ENCODE results near the gene PLXNC1.

PLXNC1 gene

DNA sequence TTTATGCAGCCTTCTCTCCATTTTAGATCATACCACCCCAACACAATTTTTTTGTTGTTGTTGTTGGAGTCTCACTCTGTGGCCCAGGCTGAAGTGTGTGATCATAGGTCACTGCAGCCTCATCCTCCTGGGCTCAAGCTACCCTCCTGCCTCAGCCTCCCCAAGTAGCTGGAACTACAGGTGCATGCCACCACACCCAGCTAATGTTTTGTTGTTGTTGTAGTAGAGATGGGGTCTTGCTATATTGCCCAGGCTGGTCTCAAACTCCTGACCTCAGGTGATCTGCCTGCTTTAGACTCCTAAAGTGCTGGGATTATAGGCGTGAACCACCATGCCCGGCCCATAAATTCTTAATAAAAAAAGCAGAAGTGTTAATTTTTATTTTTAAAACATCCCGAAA lies 111.6 kb downstream of the PLXNC1 start:
- Histone ChIP-seq H3K27me3 (ENCODE audit: insufficient read depth, low read depth, severe bottlenecking) (no peaks in the 10 kb centered on the region), H3K36me3 (no peaks in the 10 kb centered on the region), H3K9me3 (ENCODE audit: severe bottlenecking) (no peaks in the 10 kb centered on the region), H3K4me3 (ENCODE audit: low read depth, low read length) (no peak overlapping the region), H3K27ac (no peak overlapping the region)
- DNase-seq: no peak
- TF ChIP-seq, protein P1, sequence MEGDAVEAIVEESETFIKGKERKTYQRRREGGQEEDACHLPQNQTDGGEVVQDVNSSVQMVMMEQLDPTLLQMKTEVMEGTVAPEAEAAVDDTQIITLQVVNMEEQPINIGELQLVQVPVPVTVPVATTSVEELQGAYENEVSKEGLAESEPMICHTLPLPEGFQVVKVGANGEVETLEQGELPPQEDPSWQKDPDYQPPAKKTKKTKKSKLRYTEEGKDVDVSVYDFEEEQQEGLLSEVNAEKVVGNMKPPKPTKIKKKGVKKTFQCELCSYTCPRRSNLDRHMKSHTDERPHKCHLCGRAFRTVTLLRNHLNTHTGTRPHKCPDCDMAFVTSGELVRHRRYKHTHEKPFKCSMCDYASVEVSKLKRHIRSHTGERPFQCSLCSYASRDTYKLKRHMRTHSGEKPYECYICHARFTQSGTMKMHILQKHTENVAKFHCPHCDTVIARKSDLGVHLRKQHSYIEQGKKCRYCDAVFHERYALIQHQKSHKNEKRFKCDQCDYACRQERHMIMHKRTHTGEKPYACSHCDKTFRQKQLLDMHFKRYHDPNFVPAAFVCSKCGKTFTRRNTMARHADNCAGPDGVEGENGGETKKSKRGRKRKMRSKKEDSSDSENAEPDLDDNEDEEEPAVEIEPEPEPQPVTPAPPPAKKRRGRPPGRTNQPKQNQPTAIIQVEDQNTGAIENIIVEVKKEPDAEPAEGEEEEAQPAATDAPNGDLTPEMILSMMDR (IDR thresholded peaks at IDR 0.05; ENCODE audit: low read depth, low read length): no peak

DNA sequence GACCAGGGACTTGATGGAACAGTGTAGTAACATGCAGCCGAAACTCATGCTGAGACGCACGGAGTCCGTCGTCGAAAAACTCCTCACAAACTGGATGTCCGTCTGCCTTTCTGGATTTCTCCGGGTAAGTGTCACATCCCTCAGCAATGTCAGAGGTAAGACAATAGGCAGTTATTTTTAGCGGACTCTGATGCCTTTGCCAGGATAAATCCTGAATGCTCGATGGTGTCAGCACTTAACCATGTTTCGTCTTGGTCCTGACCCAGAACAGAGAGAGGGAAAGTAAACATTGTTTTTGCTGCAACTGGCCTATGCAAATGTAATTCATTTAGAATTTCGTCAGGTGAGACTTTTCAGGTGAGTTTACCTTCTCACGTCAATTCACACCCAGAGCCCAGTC lies 112.3 kb downstream of the PLXNC1 start:
- Histone ChIP-seq H3K4me3 (ENCODE audit: low read depth, low read length) (no peak overlapping the region), H3K27me3 (ENCODE audit: insufficient read depth, low read depth, severe bottlenecking) (no peaks in the 10 kb centered on the region), H3K36me3 (no peaks in the 10 kb centered on the region), H3K9me3 (ENCODE audit: severe bottlenecking) (no peaks in the 10 kb centered on the region), H3K27ac (no peak overlapping the region)
- TF ChIP-seq, protein P1 (IDR thresholded peaks at IDR 0.05; ENCODE audit: low read depth, low read length): no peak
- DNase-seq: no peak

DNA sequence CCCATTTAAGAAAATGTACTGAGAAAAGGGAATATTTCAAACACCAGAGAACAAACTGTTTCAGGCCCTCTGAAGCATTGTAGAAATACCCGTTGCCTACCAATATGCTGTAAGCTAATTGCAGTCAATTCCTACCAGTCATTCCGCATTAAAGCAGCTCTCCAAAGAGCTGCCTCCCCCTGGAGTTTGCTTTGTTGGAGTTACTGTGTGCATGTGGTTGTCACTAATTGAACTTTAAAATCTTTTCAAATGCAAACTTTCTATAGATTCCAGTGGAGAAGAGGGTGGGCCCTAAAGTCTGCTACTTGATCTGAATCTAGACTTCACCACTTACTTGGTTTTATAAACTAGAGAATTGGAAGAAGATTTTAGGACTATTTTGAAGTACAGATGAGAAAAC lies 112.7 kb downstream of the PLXNC1 start:
- DNase-seq: no peak
- TF ChIP-seq, protein P1 (IDR thresholded peaks at IDR 0.05; ENCODE audit: low read depth, low read length): no peak

DNA sequence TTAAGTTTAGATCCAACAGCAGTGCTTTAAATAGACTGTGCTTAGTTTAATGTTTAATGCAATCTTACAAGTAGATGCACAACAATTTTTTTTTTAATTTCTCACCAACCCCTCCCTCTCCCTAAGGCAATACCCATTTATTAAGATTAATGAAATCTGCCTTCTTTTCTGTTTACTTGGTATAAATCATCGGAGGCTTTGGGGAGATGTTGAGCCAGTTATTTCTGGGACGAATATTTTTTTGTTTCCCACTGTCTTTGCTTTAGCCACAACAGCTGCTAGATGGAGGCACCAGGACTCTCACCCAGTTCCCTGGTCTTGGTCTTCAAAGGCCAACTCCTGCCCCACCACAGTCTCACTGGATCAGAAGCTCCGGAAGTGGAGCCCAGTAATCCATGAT lies 113.4 kb downstream of the PLXNC1 start:
- no peaks in the 10 kb centered on the region for H3K27me3 ChIP-seq (ENCODE audit: insufficient read depth, low read depth, severe bottlenecking)
- TF ChIP-seq, protein P1 (IDR thresholded peaks at IDR 0.05; ENCODE audit: low read depth, low read length): no peak
- no peak overlapping the region for H3K4me3 ChIP-seq (ENCODE audit: low read depth, low read length)
- H3K9me3 ChIP-seq (ENCODE audit: severe bottlenecking): no peaks in the 10 kb centered on the region
- H3K36me3 ChIP-seq: no peaks in the 10 kb centered on the region
- H3K27ac ChIP-seq: no peak overlapping the region
- DNase-seq: no peak

More for the DNA sequence above, 112.7 kb downstream of the PLXNC1 start:
- Histone ChIP-seq H3K4me3 (ENCODE audit: low read depth, low read length) (no peak overlapping the region), H3K27ac (no peak overlapping the region), H3K36me3 (no peaks in the 10 kb centered on the region), H3K9me3 (ENCODE audit: severe bottlenecking) (no peaks in the 10 kb centered on the region), H3K27me3 (ENCODE audit: insufficient read depth, low read depth, severe bottlenecking) (no peaks in the 10 kb centered on the region)

DNA sequence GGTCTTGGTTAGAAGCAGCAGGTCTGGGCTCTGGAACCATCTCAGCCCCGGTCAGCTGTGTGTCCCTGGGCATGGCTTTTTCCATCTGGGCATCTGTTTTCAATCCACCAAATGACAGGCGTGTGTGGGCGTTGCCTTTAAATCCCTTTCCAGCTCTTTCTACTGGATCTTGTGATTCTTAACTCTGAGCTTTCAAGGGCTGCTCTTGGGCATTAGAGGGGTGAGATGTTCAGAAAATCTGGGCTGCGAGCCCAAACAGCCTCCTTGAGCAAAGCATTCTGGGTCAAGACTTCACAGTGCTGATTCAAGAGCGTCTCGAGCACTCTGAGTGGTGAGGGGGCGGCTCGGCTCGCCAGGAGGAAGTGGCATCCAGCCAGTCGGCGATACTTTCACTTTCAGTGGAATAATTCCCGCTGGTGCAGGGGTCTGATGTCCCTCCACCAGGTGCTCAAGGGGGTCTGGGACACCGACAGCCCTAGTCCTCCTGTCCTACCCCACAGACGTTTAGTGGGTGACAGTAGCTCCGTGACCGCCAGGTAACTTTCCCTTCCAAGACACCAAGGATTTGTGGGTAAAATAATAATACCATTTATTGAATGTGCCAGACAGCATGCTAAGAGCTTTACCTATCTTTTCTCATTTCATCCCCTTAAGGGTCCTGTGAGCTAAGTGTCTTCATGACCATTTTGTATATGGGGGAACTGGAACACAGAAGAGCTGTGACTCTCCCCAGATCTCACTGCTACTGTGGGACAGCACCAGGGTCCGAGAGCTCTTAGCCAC lies 114.0 kb downstream of the PLXNC1 start:
- Histone ChIP-seq H3K36me3 (no peaks in the 10 kb centered on the region), H3K27ac (no peak overlapping the region), H3K9me3 (ENCODE audit: severe bottlenecking) (no peaks in the 10 kb centered on the region), H3K27me3 (ENCODE audit: insufficient read depth, low read depth, severe bottlenecking) (no peaks in the 10 kb centered on the region), H3K4me3 (ENCODE audit: low read depth, low read length) (no peak overlapping the region)
- no peak for DNase-seq
- TF ChIP-seq, protein P1 (IDR thresholded peaks at IDR 0.05; ENCODE audit: low read depth, low read length): no peak

All from WERI-Rb-1 (cell line).